Chondrocyte (in vitro differentiated cells): Measurements from ENCODE around the gene BCO1. TPM values are rescaled to one million over a fixed set of nuclear protein-coding genes. Genes with fewer than 3 reads are reported as not detected.
A peak's percentile ranks its signal among the peaks of the same experiment; 100 is the strongest.

Experiments used
- DNase-seq: peaks from one replicate; pipeline ENCODE4 v3.0.0; 2021; ENCODE audit warnings: mixed read lengths, low spot score
- H3K27ac Mint-ChIP-seq: one replicate; pipeline ENCODE4 v1.8.0; 2021; ENCODE audit warnings: mild to moderate bottlenecking, moderate library complexity, mixed read lengths; ENCODE audit not compliant: unreplicated experiment
- H3K27me3 Mint-ChIP-seq: 2 replicates; pipeline ENCODE4 v1.8.0; 2021; ENCODE audit warnings: low read depth, mixed read lengths
- H3K36me3 Mint-ChIP-seq: 2 replicates; pipeline ENCODE4 v1.8.0; 2021; ENCODE audit warnings: low read depth, mixed read lengths
- H3K4me1 Mint-ChIP-seq: 2 replicates; pipeline ENCODE4 v1.8.0; 2021; ENCODE audit warnings: low read depth, mild to moderate bottlenecking, mixed read lengths
- H3K4me3 Mint-ChIP-seq: one replicate; pipeline ENCODE4 v1.8.0; 2021; ENCODE audit warnings: mild to moderate bottlenecking, moderate library complexity, mixed read lengths; ENCODE audit not compliant: unreplicated experiment
- H3K9me3 Mint-ChIP-seq: 2 replicates; pipeline ENCODE4 v1.8.0; 2021; ENCODE audit warnings: low read depth, mixed read lengths
- CTCF ChIP-seq: fragments of 200-600 bp; sonication (generic); IDR thresholded peaks from 2 replicates; pipeline ENCODE4 v1.5.0; 2021; ENCODE audit warnings: antibody characterized with exemption, mild to moderate bottlenecking, moderate library complexity
- long read RNA-seq: library from polyadenylated mRNA; stranded (forward); transcript quantifications from one replicate; pipeline ENCODE4 v2.0.0, GENCODE V29; 2021
- total RNA-seq: library from RNA; stranded (reverse); gene quantifications from 3 replicates; pipeline ENCODE4 v1.2.1, GENCODE V29; 2021

The BCO1 gene, protein sequence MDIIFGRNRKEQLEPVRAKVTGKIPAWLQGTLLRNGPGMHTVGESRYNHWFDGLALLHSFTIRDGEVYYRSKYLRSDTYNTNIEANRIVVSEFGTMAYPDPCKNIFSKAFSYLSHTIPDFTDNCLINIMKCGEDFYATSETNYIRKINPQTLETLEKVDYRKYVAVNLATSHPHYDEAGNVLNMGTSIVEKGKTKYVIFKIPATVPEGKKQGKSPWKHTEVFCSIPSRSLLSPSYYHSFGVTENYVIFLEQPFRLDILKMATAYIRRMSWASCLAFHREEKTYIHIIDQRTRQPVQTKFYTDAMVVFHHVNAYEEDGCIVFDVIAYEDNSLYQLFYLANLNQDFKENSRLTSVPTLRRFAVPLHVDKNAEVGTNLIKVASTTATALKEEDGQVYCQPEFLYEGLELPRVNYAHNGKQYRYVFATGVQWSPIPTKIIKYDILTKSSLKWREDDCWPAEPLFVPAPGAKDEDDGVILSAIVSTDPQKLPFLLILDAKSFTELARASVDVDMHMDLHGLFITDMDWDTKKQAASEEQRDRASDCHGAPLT
- not detected in 3 replicates for total RNA-seq
- long read RNA-seq, result 0 reads

DNA sequence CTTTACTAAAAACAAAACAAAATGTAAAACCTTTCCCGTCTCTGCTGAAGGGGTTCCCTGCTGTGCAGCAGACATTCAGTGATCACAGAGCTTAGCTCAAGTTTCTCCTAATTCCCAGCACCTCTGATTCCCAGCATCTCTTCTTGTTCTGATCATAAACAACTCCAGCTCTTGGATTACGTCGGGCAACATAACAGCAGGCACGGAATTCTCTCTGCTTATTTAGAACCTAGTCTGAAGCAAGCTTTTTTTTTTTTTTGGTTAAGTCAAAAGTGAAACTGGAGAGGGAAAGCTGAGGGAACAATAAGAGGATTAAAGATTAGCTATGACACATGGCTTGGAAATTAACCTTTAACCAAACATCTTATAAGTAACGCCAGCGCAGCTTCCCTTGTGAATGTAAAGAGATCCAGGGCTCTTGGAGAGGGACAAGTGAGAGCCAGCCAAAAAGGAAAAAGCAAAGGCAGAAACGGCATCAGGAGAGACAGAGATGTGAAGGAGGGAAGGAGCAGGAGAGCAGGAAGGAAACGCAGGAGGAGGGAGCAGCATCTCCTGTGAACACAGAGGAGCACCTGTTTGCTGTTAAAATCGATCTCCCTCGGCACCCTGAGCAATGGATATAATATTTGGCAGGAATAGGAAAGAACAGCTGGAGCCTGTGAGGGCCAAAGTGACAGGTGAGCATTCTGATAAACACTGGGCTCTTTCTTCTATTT lies at the start of gene BCO1:
BCO1 (plus strand) TSS at position 394 of the 716 bp plus-strand sequence; CDS start at position 614, 220 bp downstream.
- TF ChIP-seq CTCF, result no peak
- peak within 1 kb of the TSS; percentile 27 for H3K27ac Mint-ChIP-seq
- peaks cover 8% of the 10 kb centered on the region for H3K4me1 Mint-ChIP-seq
- peak within 1 kb of the TSS; percentile 59 for H3K4me3 Mint-ChIP-seq
- no peaks in the 10 kb centered on the region for H3K36me3 Mint-ChIP-seq
- H3K27me3 Mint-ChIP-seq, result peaks cover 2% of the 10 kb centered on the region
- no peaks in the 10 kb centered on the region for H3K9me3 Mint-ChIP-seq
- no peak for DNase-seq

GRCh38 chr16:81189100-81189664 lies 49.3 kb upstream of the BCO1 start:
- TF ChIP-seq CTCF, result no peak
- no peaks in the 10 kb centered on the region for H3K9me3 Mint-ChIP-seq
- no peak overlapping the region for H3K27ac Mint-ChIP-seq
- DNase-seq, result no peak
- H3K4me3 Mint-ChIP-seq, result no peak overlapping the region
- H3K4me1 Mint-ChIP-seq, result peaks cover 9% of the 10 kb centered on the region
- H3K36me3 Mint-ChIP-seq, result no peaks in the 10 kb centered on the region
- H3K27me3 Mint-ChIP-seq, result peaks cover 8% of the 10 kb centered on the region

DNA sequence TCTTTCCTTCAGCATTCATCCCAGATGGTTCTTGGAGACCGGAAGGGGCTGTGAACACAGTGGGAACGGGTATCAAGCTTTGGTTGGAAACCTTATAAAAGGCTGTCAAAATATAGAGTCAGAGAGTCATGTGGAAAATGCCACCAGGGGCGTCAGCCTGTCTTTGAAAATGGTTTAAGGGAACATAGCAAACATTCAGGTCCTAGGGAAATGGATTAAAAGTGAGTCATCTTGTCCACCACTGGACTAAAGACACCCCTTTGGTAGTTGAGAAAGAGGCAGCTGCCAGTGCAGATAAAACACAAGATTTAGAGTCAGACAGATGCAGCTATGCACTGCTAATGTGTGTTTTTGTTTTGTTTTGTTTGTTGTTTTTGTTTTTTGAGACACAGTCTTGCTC lies 47.8 kb upstream of the BCO1 start:
- Mint-ChIP-seq H3K27me3 (peaks cover 15% of the 10 kb centered on the region), H3K9me3 (no peaks in the 10 kb centered on the region), H3K36me3 (no peaks in the 10 kb centered on the region), H3K27ac (peak overlapping the region; percentile 6), H3K4me3 (no peak overlapping the region), H3K4me1 (peaks cover 9% of the 10 kb centered on the region)
- DNase-seq, result no peak
- TF ChIP-seq CTCF, result no peak

- no peak for DNase-seq
- Mint-ChIP-seq H3K36me3 (no peaks in the 10 kb centered on the region), H3K4me3 (no peak overlapping the region), H3K27me3 (peaks cover 33% of the 10 kb centered on the region), H3K27ac (no peak overlapping the region), H3K4me1 (no peaks in the 10 kb centered on the region), H3K9me3 (no peaks in the 10 kb centered on the region)
- TF ChIP-seq CTCF, result no peak
Measured at GRCh38 chr16:81195885-81196534, 42.5 kb upstream of the BCO1 start.
